K562 (cell line): Measurements from ENCODE around the gene ZNF213. TPM values are rescaled to one million over a fixed set of nuclear protein-coding genes. Genes with fewer than 3 reads are reported as not detected.

Experiments
- ATAC-seq: fragments of 200-7000 bp; cut with Tn5 transposase; 3 replicates; pipeline ENCODE4 v1.9.1; 2020; ENCODE audit warnings: moderate library complexity
- BruUV-seq: library from RNA; stranded (reverse); fragments of 400-500 nt; replicated peaks from 2 replicates; lab custom pipeline; 2021; lab: Mats Ljungman, UMichigan
- CTCF ChIA-PET: fragments of 300-600 bp; formaldehyde crosslinking; extraction: SDS; loops from one replicate; lab custom pipeline; 2021; ENCODE audit warnings: low intra/inter-chr PET ratio; lab: Yijun Ruan, JAX
- POLR2A ChIA-PET: fragments of 300-600, 350-650 bp; sonication (Branson Sonifier 250); formaldehyde crosslinking; extraction: SDS; loops from one replicate; lab custom pipeline; 2021; ENCODE audit warnings: antibody characterized with exemption, inconsistent platforms; lab: Yijun Ruan, JAX
- DNase-seq, 4 experiments: peaks; one replicate each; pipeline versions ENCODE4 v3.0.0 to v3.0.0-alpha.2; 2011 to 2018; ENCODE audit warnings: low spot score in 3 of 4, mixed read lengths in 3 of 4; ENCODE audit errors: extremely low read depth in 1 of 4
- FAIRE-seq: peaks from 2 replicates; lab custom pipeline; 2011; peaks lifted over from hg19 to GRCh38; lab: Jason Lieb, UNC
- H2AFZ ChIP-seq: 2 replicates; pipeline ENCODE4 v1.6.0; 2011; ENCODE audit warnings: low read depth, low read length, control low read depth, inconsistent platforms
- H3K27ac ChIP-seq: fragments of 200-600 bp; 3 replicates; pipeline ENCODE4 v1.8.0; 2011; ENCODE audit warnings: low read depth, mild to moderate bottlenecking, control low read depth, inconsistent platforms, low read length, moderate library complexity, mixed read lengths; ENCODE audit errors: extremely low read depth
- H3K27me3 ChIP-seq, 2 experiments: fragments of 300-600 bp in 1 of 2; 2 replicates in 1 of 2; 3 replicates in 1 of 2; pipeline versions ENCODE4 v1.6.0 to v1.8.0; 2011; ENCODE audit warnings: inconsistent platforms in 2 of 2, low read length in 2 of 2, mild to moderate bottlenecking in 1 of 2, mixed read lengths in 1 of 2, moderate library complexity in 1 of 2; ENCODE audit not compliant: control insufficient read depth in 2 of 2, insufficient read depth in 2 of 2
- H3K36me3 ChIP-seq: fragments of 300-600 bp; 3 replicates; pipeline ENCODE4 v1.8.0; 2011; ENCODE audit warnings: mild to moderate bottlenecking, low read length, inconsistent platforms; ENCODE audit not compliant: control insufficient read depth, insufficient read depth
- H3K4me1 ChIP-seq, 2 experiments: fragments of 200-600 bp in 1 of 2; replicated peaks in 1 of 2; 2 replicates in 1 of 2; 3 replicates in 1 of 2; pipeline versions ENCODE4 v1.5.1 to v1.8.0; 2011; ENCODE audit warnings: inconsistent platforms in 2 of 2, low read length in 2 of 2, mild to moderate bottlenecking in 1 of 2, mixed read lengths in 1 of 2, moderate library complexity in 1 of 2; ENCODE audit not compliant: control insufficient read depth in 2 of 2, insufficient read depth in 2 of 2
- H3K4me2 ChIP-seq: 2 replicates; pipeline ENCODE4 v1.6.1; 2011; ENCODE audit warnings: low read length, control low read depth, inconsistent platforms, mixed read lengths; ENCODE audit not compliant: insufficient read depth
- H3K4me3 ChIP-seq: fragments of 200-600 bp; sonication (generic), shearing (Covaris generic); 2 replicates; pipeline ENCODE4 v1.5.1; 2016; ENCODE audit warnings: control low read depth, inconsistent platforms
- H3K79me2 ChIP-seq: fragments of 200-600 bp; 3 replicates; pipeline ENCODE4 v1.8.0; 2011; ENCODE audit warnings: low read length, inconsistent platforms; ENCODE audit not compliant: control insufficient read depth, insufficient read depth
- H3K9ac ChIP-seq, 2 experiments: 2 replicates each; pipeline versions ENCODE4 v1.6.0 to v1.6.1; 2011; ENCODE audit warnings: low read depth in 2 of 2, low read length in 2 of 2, control low read depth in 1 of 2, inconsistent platforms in 1 of 2, mild to moderate bottlenecking in 1 of 2, mixed read lengths in 1 of 2; ENCODE audit not compliant: insufficient read depth in 1 of 2
- H3K9me1 ChIP-seq: one replicate; pipeline ENCODE4 v1.6.0; 2011; ENCODE audit warnings: inconsistent platforms, mild to moderate bottlenecking, low read length, moderate library complexity; ENCODE audit not compliant: control insufficient read depth, insufficient read depth
- H3K9me3 ChIP-seq: replicated peaks from 2 replicates; pipeline ENCODE4 v1.5.1; 2011; ENCODE audit warnings: low read depth, low read length, inconsistent platforms; ENCODE audit not compliant: control insufficient read depth, insufficient read depth
- H4K20me1 ChIP-seq: replicated peaks from 2 replicates; pipeline ENCODE4 v1.6.1; 2011; ENCODE audit warnings: low read length, inconsistent platforms, mixed read lengths; ENCODE audit not compliant: control insufficient read depth, insufficient read depth
- FOXJ3 ChIP-seq: sonication (generic); formaldehyde crosslinking; IDR thresholded peaks from 2 replicates; pipeline ENCODE4 v1.4.0; 2020; ENCODE audit warnings: mild to moderate bottlenecking, missing genetic modification reagents
- GATA2 ChIP-seq: sonication (generic); formaldehyde crosslinking; IDR thresholded peaks from 2 replicates; pipeline ENCODE4 v1.4.0; 2020; ENCODE audit warnings: mild to moderate bottlenecking, missing genetic modification reagents
- HDAC1 ChIP-seq, 2 experiments: fragments of 450-650 bp; IDR thresholded peaks; 2 replicates each; pipeline ENCODE4 v1.6.1; 2016 to 2017; ENCODE audit warnings: inconsistent platforms in 1 of 2, mild to moderate bottlenecking in 1 of 2, moderate library complexity in 1 of 2
- HMGN3 ChIP-seq: IDR thresholded peaks from 2 replicates; pipeline ENCODE4 v1.6.1; 2011; ENCODE audit warnings: borderline replicate concordance, low read depth, mild to moderate bottlenecking, mixed read lengths, low read length; ENCODE audit not compliant: insufficient read length; ENCODE audit errors: extremely low read depth
- MYNN ChIP-seq, 2 experiments: sonication (generic); formaldehyde crosslinking in 1 of 2; IDR thresholded peaks; 2 replicates each; pipeline versions ENCODE4 v1.5.0 to v1.6.1; 2016 to 2020; ENCODE audit warnings: antibody characterized with exemption in 1 of 2, missing genetic modification reagents in 1 of 2
- NR2C1 ChIP-seq, 2 experiments: fragments of 450-650 bp; IDR thresholded peaks; 2 replicates each; pipeline ENCODE4 v1.6.1; 2017; ENCODE audit warnings: mild to moderate bottlenecking in 2 of 2, antibody characterized with exemption in 1 of 2, inconsistent platforms in 1 of 2, missing compliant biosample characterization in 1 of 2, missing genetic modification characterization in 1 of 2
- RB1 ChIP-seq: fragments of 450-650 bp; IDR thresholded peaks from 2 replicates; pipeline ENCODE4 v1.6.1; 2017; ENCODE audit warnings: low read depth, mild to moderate bottlenecking
- SMARCB1 ChIP-seq: IDR thresholded peaks from 2 replicates; pipeline ENCODE4 v1.6.1; 2011; ENCODE audit warnings: improper control_type of control experiment, low read depth; ENCODE audit not compliant: insufficient read length
- U2AF2 ChIP-seq: fragments of 200-400 bp; formaldehyde crosslinking; optimal IDR thresholded peaks from 2 replicates; pipeline ENCODE3; 2017; ENCODE audit warnings: low read depth, mild to moderate bottlenecking, low read length
- ZC3H11A ChIP-seq: IDR thresholded peaks from 2 replicates; pipeline ENCODE4 v1.6.1; 2012; ENCODE audit warnings: low read depth, low read length, improper control_type of control experiment
- ZEB2 ChIP-seq: fragments of 450-650 bp; IDR thresholded peaks from 2 replicates; pipeline ENCODE4 v1.6.1; 2016
- ZNF175 ChIP-seq: fragments of 200-800 bp; sonication (Bioruptor generic); IDR thresholded peaks from 2 replicates; pipeline ENCODE4 v1.6.1; 2016; ENCODE audit warnings: low read depth, mild to moderate bottlenecking, missing genetic modification characterization, missing compliant biosample characterization
- ZNF780A ChIP-seq: fragments of 250-450 bp; sonication (Bioruptor Pico); IDR thresholded peaks from 2 replicates; pipeline ENCODE4 v1.5.0; 2021; ENCODE audit warnings: mild to moderate bottlenecking
- WGBS: fragments of 100-300 bp; shearing (Covaris generic); methylation state at CpG from one replicate; pipeline ENCODE4 v1.1.6; 2016; ENCODE audit warnings: low coverage, mixed read lengths; ENCODE audit not compliant: insufficient coverage; ENCODE audit errors: missing lambda C conversion rate; 5-methylcytosine and 5-hydroxymethylcytosine counted together
- in situ Hi-C: fragments of 300-500 bp; cut with MboI; formaldehyde crosslinking; loops from 4 replicates; pipeline ENCODE4 v1.15.0; 2018; ENCODE audit warnings: inconsistent platforms, mixed read lengths
- intact Hi-C: fragments of 100-400 bp; cut with micrococcal nuclease; formaldehyde crosslinking; loops from 2 replicates; pipeline ENCODE4 v1.14.2; 2022
- polyA plus RNA-seq, 8 experiments: library from polyadenylated mRNA; depleted of rRNA in 4 of 8; stranded (reverse) in 5 of 8; unstranded in 3 of 8; fragments of >200 nt; fragmentation: Nextera tagmentation in 2 of 8; fragmentation: Illumina TruSeq in 1 of 8; extraction: Ambion mirVana in 2 of 8; extraction: Trizol in 1 of 8; gene quantifications; 2 replicates each; pipeline versions ENCODE4 v1.2.1 to v1.2.3, GENCODE V29; 2011 to 2014; ENCODE audit warnings: inconsistent platforms in 1 of 8, missing spikeins in 1 of 8
- total RNA-seq, 7 experiments: library from RNA; depleted of rRNA in 6 of 7; stranded (reverse); fragments of >200 nt in 6 of 7; fragmentation: Illumina TruSeq in 2 of 7; extraction: Trizol in 2 of 7; gene quantifications; 2 replicates each; pipeline versions ENCODE4 v1.2.1 to v1.2.3, GENCODE V29; 2011 to 2021; ENCODE audit warnings: low replicate concordance in 1 of 7
- TF ChIP-seq, protein P1 (sequence below): sonication (generic); formaldehyde crosslinking; IDR thresholded peaks from 2 replicates; pipeline ENCODE4 v1.9.0; 2022; ENCODE audit warnings: mild to moderate bottlenecking, missing genetic modification reagents
- TF ChIP-seq, protein P2 (sequence below), 2 experiments: fragments of 450-650 bp; IDR thresholded peaks; 2 replicates each; pipeline ENCODE4 v1.6.1; 2016
- TF ChIP-seq, protein P3 (sequence below), 2 experiments: IDR thresholded peaks; 2 replicates each; pipeline ENCODE4 v1.6.1; 2012; ENCODE audit warnings: improper control_type of control experiment in 2 of 2, low read depth in 2 of 2, low read length in 2 of 2, borderline replicate concordance in 1 of 2

ZNF213 gene
- total and polyA plus RNA-seq, 9 of the 15 experiments (the other 6 are each of a cell fraction or from before 2014, with no cell fraction given), result 0.49 to 10.0 (median 1.8) TPM

DNA sequence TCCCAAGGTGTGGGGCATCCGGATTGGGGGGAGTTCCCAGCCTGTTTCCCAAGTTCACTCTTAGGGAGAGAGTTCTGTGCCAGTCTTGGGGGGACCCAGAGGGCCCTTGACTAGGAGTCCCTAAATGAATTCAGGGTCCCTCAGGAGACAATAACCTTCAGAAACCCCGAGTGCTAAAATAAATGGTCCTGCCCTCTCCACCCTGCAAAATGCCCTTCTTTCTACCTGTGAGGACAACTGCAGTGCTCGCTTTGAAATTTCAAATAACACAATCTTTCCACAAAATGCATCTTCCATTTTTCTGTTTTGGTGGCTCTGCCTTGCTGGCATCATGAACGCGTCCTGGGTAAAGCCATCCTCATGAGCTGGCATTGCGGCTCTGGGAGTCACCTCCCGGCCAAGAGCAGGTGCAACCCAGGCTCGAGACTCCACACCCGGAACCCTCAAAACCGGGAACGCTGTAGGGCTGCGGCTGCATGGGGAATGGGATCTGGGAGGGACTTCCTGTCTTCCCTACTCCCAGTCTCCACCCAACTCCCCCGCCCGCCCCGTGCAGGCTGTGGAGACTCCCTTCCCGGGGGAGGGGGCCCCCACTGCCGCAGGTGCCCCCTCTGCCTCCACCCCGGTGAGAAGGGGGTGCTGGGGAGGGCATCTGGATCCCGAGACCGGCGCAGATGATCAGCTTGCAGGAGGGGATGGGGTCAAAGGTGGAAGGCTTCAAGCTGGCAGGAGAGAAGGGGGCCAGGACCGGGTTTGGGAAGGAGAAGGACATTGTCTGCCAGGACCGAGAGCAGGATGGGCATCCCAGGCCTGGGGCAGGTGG lies 22.6 kb upstream of the ZNF213 start, which contains the start of gene ZNF205:
Gene ZNF205 (plus strand): TSS at position 529 of the 823 bp plus-strand sequence. CDS start 845 bp downstream, outside the sequence.
- Histone ChIP-seq H3K4me3 (peak within 1 kb of the TSS; percentile 87), H3K27ac (peak within 1 kb of the TSS; percentile 25; the same call in 2 of the 3 replicates), H3K9ac (peak within 1 kb of the TSS; percentile 68 to 97)
- TF ChIP-seq NR2C1 (IDR thresholded peaks at IDR 0.05), result peak; percentile 79
- peak; percentile 71 for TF ChIP-seq NR2C1 (tag; IDR thresholded peaks at IDR 0.05)
- no peak for TF ChIP-seq ZNF780A (CRISPR knock-in tag)
- peak; percentile 72; the same call in 1 of the 2 replicates for TF ChIP-seq MYNN (IDR thresholded peaks at IDR 0.05)
- no peak for TF ChIP-seq MYNN (CRISPR knock-in tag; IDR thresholded peaks at IDR 0.05)
- TF ChIP-seq HDAC1 (IDR thresholded peaks at IDR 0.05), result peak in 1 of 2 experiments; percentile 67; a peak in 1 of 4 replicates
- no peak for TF ChIP-seq U2AF2
- no peak for TF ChIP-seq GATA2 (CRISPR knock-in tag)
- TF ChIP-seq ZC3H11A, result peak; percentile 78; the same call in 1 of the 2 replicates
- TF ChIP-seq, protein P1, sequence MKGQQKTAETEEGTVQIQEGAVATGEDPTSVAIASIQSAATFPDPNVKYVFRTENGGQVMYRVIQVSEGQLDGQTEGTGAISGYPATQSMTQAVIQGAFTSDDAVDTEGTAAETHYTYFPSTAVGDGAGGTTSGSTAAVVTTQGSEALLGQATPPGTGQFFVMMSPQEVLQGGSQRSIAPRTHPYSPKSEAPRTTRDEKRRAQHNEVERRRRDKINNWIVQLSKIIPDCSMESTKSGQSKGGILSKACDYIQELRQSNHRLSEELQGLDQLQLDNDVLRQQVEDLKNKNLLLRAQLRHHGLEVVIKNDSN (CRISPR knock-in tag), result no peak
- TF ChIP-seq SMARCB1, result no peak
- TF ChIP-seq, protein P2, sequence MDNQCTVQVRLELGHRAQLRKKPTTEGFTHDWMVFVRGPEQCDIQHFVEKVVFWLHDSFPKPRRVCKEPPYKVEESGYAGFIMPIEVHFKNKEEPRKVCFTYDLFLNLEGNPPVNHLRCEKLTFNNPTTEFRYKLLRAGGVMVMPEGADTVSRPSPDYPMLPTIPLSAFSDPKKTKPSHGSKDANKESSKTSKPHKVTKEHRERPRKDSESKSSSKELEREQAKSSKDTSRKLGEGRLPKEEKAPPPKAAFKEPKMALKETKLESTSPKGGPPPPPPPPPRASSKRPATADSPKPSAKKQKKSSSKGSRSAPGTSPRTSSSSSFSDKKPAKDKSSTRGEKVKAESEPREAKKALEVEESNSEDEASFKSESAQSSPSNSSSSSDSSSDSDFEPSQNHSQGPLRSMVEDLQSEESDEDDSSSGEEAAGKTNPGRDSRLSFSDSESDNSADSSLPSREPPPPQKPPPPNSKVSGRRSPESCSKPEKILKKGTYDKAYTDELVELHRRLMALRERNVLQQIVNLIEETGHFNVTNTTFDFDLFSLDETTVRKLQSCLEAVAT (IDR thresholded peaks at IDR 0.05), result no peak; a peak in 1 of 4 replicates
- peak; percentile 83 for TF ChIP-seq RB1
- TF ChIP-seq, protein P3, sequence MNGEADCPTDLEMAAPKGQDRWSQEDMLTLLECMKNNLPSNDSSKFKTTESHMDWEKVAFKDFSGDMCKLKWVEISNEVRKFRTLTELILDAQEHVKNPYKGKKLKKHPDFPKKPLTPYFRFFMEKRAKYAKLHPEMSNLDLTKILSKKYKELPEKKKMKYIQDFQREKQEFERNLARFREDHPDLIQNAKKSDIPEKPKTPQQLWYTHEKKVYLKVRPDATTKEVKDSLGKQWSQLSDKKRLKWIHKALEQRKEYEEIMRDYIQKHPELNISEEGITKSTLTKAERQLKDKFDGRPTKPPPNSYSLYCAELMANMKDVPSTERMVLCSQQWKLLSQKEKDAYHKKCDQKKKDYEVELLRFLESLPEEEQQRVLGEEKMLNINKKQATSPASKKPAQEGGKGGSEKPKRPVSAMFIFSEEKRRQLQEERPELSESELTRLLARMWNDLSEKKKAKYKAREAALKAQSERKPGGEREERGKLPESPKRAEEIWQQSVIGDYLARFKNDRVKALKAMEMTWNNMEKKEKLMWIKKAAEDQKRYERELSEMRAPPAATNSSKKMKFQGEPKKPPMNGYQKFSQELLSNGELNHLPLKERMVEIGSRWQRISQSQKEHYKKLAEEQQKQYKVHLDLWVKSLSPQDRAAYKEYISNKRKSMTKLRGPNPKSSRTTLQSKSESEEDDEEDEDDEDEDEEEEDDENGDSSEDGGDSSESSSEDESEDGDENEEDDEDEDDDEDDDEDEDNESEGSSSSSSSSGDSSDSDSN (IDR thresholded peaks at IDR 0.05; ENCODE audit: borderline replicate concordance in 1 of 2, low read depth in 2 of 2, low read length in 2 of 2), result peak in 1 of 2 experiments; percentile 76; a peak in 1 of 4 replicates
- 0 out of 2 replicates have a peak, but pooled peaks have one; percentile 42 for TF ChIP-seq ZNF175 (CRISPR knock-in tag)
- no peak for TF ChIP-seq FOXJ3 (CRISPR knock-in tag)
- TF ChIP-seq HMGN3, result no peak
- peak; percentile 97 for TF ChIP-seq ZEB2

More for the DNA sequence above, 22.6 kb upstream of the ZNF213 start, which contains the start of gene ZNF205:
- DNase-seq (peak; percentile 84 to 90 (median 87)), ATAC-seq (peak; percentile 91), FAIRE-seq (peak; percentile 74)
- WGBS, result 4% methylated on average over 19 of the region's 23 CpGs
- in situ Hi-C loops (no loop called here), intact Hi-C loops (no loop called here)
- CTCF ChIA-PET, result no interaction called here
- Histone ChIP-seq H3K9me1 (no peaks in the 10 kb centered on the region), H3K4me1 (peaks cover 9 to 34% of the 10 kb centered on the region in 2 experiments; a peak in 4 of 5 replicates), H2AFZ (peak within 1 kb of the TSS; percentile 88), H3K4me2 (peak within 1 kb of the TSS; percentile 91), H3K9me3 (no peaks in the 10 kb centered on the region), H3K79me2 (peaks cover 12% of the 10 kb centered on the region), H3K36me3 (peaks cover 4% of the 10 kb centered on the region; the same call in 2 of the 3 replicates), H4K20me1 (no peaks in the 10 kb centered on the region; the same call in 1 of the 2 replicates), H3K27me3 (no peaks in the 10 kb centered on the region)
- POLR2A ChIA-PET, result interaction anchor here (0.5 to 1.6 kb wide), 10 partner anchors 9 to 360 kb away, joined by 3 to 5 read pairs (median 3); no protein-coding TSS in a partner anchor
- TSS peak; percentile 95 for BruUV-seq
